Endothelial cell of umbilical vein (primary cell): ENCODE results near the gene PPM1N. TPM values are rescaled to one million over a fixed set of nuclear protein-coding genes. Genes with fewer than 3 reads are reported as not detected.

Source experiments
- BruUV-seq: library from RNA; stranded (reverse); fragments of 400-500 nt; replicated peaks from 2 replicates; lab custom pipeline; 2021; lab: Mats Ljungman, UMichigan
- CTCF ChIA-PET: fragments of 300-600, 350-600 bp; sonication (Branson Sonifier 250); formaldehyde crosslinking; loops from one replicate; lab custom pipeline; 2021; ENCODE audit warnings: antibody characterized with exemption, inconsistent platforms; lab: Charles Lee
- POLR2A ChIA-PET: fragments of 300-600, 350-600 bp; sonication (Branson Sonifier 250); formaldehyde crosslinking; loops from one replicate; lab custom pipeline; 2021; ENCODE audit warnings: antibody characterized with exemption, inconsistent platforms; lab: Charles Lee
- DNase-seq: peaks from one replicate; pipeline ENCODE4 v3.0.0-alpha.2; 2011; ENCODE audit warnings: low read depth, low spot score
- FAIRE-seq: peaks from 2 replicates; lab custom pipeline; 2011; peaks lifted over from hg19 to GRCh38; lab: Jason Lieb, UNC
- H2AFZ ChIP-seq: 2 replicates; pipeline ENCODE4 v1.6.0; 2012; ENCODE audit warnings: low read depth, low read length, control low read depth, inconsistent platforms
- H3K27ac ChIP-seq: 2 replicates; pipeline ENCODE4 v1.5.1; 2011; ENCODE audit warnings: low read depth, mild to moderate bottlenecking, control low read depth, low read length, moderate library complexity; ENCODE audit not compliant: insufficient read depth
- H3K27me3 ChIP-seq, 2 experiments: 2 replicates each; pipeline versions ENCODE4 v1.6.0 to v1.6.1; 2011; ENCODE audit warnings: low read length in 2 of 2, mixed read lengths in 1 of 2; ENCODE audit not compliant: control insufficient read depth in 2 of 2, insufficient read depth in 2 of 2
- H3K36me3 ChIP-seq, 2 experiments: 2 replicates in 1 of 2; 3 replicates in 1 of 2; pipeline ENCODE4 v1.5.1; 2011; ENCODE audit warnings: low read length in 2 of 2, mild to moderate bottlenecking in 1 of 2, moderate library complexity in 1 of 2; ENCODE audit not compliant: control insufficient read depth in 2 of 2, insufficient read depth in 2 of 2; ENCODE audit errors: extremely low read depth in 1 of 2
- H3K4me1 ChIP-seq: 3 replicates; pipeline ENCODE4 v1.5.1; 2011; ENCODE audit warnings: mild to moderate bottlenecking, low read length; ENCODE audit not compliant: control insufficient read depth, insufficient read depth; ENCODE audit errors: extremely low read depth
- H3K4me2 ChIP-seq: 2 replicates; pipeline ENCODE4 v1.6.1; 2011; ENCODE audit warnings: low read length, control low read depth, mixed read lengths; ENCODE audit not compliant: insufficient read depth
- H3K4me3 ChIP-seq, 3 experiments: fragments of 200-600 bp in 1 of 3; sonication (generic), shearing (Covaris generic) in 1 of 3; replicated peaks in 1 of 3; 2 replicates each; pipeline ENCODE4 v1.5.1; 2011 to 2016; ENCODE audit warnings: control low read depth in 3 of 3, low read length in 3 of 3, mild to moderate bottlenecking in 2 of 3, inconsistent platforms in 1 of 3, low read depth in 1 of 3, moderate library complexity in 1 of 3; ENCODE audit not compliant: insufficient read depth in 1 of 3
- H3K79me2 ChIP-seq: 2 replicates; pipeline ENCODE4 v1.6.0; 2012; ENCODE audit warnings: low read length, inconsistent platforms; ENCODE audit not compliant: control insufficient read depth, insufficient read depth
- H3K9ac ChIP-seq: replicated peaks from 2 replicates; pipeline ENCODE3; 2011; ENCODE audit warnings: low read length, control low read depth; ENCODE audit not compliant: insufficient read depth; ENCODE audit errors: extremely low read depth
- H3K9me1 ChIP-seq: replicated peaks from 3 replicates; pipeline ENCODE4 v1.6.0; 2011; ENCODE audit warnings: mild to moderate bottlenecking, low read length; ENCODE audit not compliant: control insufficient read depth, insufficient read depth; ENCODE audit errors: extremely low read depth
- H3K9me3 ChIP-seq: replicated peaks from 2 replicates; pipeline ENCODE4 v1.5.1; 2012; ENCODE audit warnings: low read length, inconsistent platforms; ENCODE audit not compliant: control insufficient read depth, insufficient read depth
- H4K20me1 ChIP-seq: replicated peaks from 2 replicates; pipeline ENCODE3; 2011; ENCODE audit warnings: mild to moderate bottlenecking, low read length; ENCODE audit not compliant: control insufficient read depth, insufficient read depth; ENCODE audit errors: extremely low read depth
- CTCF ChIP-seq, 2 donors: IDR thresholded peaks; 1 replicate in 1 of 2; 2 replicates in 1 of 2; pipeline ENCODE4 v1.5.1; 2011; ENCODE audit warnings: low read length in 2 of 2, mild to moderate bottlenecking in 2 of 2, moderate library complexity in 2 of 2, control low read depth in 1 of 2, inconsistent platforms in 1 of 2, low read depth in 1 of 2; ENCODE audit not compliant: insufficient read depth in 1 of 2; ENCODE audit errors: extremely low read depth in 1 of 2
- EZH2 ChIP-seq: IDR thresholded peaks from 2 replicates; pipeline ENCODE4 v1.6.1; 2012; ENCODE audit warnings: borderline replicate concordance, low read depth, mild to moderate bottlenecking, moderate library complexity, low read length, inconsistent platforms; ENCODE audit not compliant: severe bottlenecking
- FOS ChIP-seq: IDR thresholded peaks from 2 replicates; pipeline ENCODE4 v1.6.1; 2011; ENCODE audit warnings: mild to moderate bottlenecking, low read length, moderate library complexity, borderline replicate concordance; ENCODE audit not compliant: insufficient read depth
- GATA2 ChIP-seq: IDR thresholded peaks from 2 replicates; pipeline ENCODE4 v1.7.0; 2011; ENCODE audit warnings: low read depth, mild to moderate bottlenecking, moderate library complexity, mixed read lengths, low read length; ENCODE audit not compliant: insufficient read length, insufficient read depth
- JUN ChIP-seq: IDR thresholded peaks from 2 replicates; pipeline ENCODE4 v1.6.1; 2011; ENCODE audit warnings: borderline replicate concordance, low read depth; ENCODE audit not compliant: insufficient read length, insufficient read depth
- MAX ChIP-seq: IDR thresholded peaks from 2 replicates; pipeline ENCODE4 v1.6.1; 2011; ENCODE audit not compliant: insufficient read depth, insufficient read length
- MYC ChIP-seq: IDR thresholded peaks from one replicate; pipeline ENCODE4 v1.6.1; 2011; ENCODE audit warnings: mild to moderate bottlenecking, low read depth, low read length
- POLR2A ChIP-seq: IDR thresholded peaks from 2 replicates; pipeline ENCODE4 v1.6.1; 2012; ENCODE audit warnings: low read depth, mild to moderate bottlenecking, control low read depth, low read length
- POLR2AphosphoS5 ChIP-seq: IDR thresholded peaks from 2 replicates; pipeline ENCODE4 v1.6.1; 2012; ENCODE audit warnings: low read depth, mild to moderate bottlenecking, control low read depth, low read length, moderate library complexity; ENCODE audit not compliant: insufficient read depth
- dilution Hi-C: fragments of 300-500 bp; cut with MboI; formaldehyde crosslinking; loops from one replicate; pipeline ENCODE4 v1.15.0; 2019; ENCODE audit warnings: low sequenced_read_pairs; ENCODE audit not compliant: extremely low pct_ligation_motif_present
- intact Hi-C: fragments of 100-400 bp; cut with micrococcal nuclease; formaldehyde crosslinking; loops from one replicate; pipeline ENCODE4 v1.10.0; 2022
- polyA plus RNA-seq, 4 experiments: library from polyadenylated mRNA; depleted of rRNA in 3 of 4; stranded (reverse) in 3 of 4; unstranded in 1 of 4; fragments of >200 nt; gene quantifications; 2 replicates each; pipeline versions ENCODE4 v1.2.1 to v1.2.3, GENCODE V29; 2011 to 2012; ENCODE audit warnings: missing spikeins in 1 of 4
- total RNA-seq: library from RNA; stranded (reverse); gene quantifications from 2 replicates; pipeline ENCODE4 v1.2.3, GENCODE V29; 2021

PPM1N gene
- total and polyA plus RNA-seq, 2 donors (not counting 3 experiments of a cell fraction or from before 2014, with no cell fraction given): 0.40 to 0.48 TPM

GRCh38 chr19:45484273-45484945 is 13.8 kb upstream of the PPM1N start:
- TF ChIP-seq JUN: no peak
- TF ChIP-seq CTCF (IDR thresholded peaks at IDR 0.05; ENCODE audit: extremely low read depth in 1 of 2, insufficient read depth in 1 of 2, low read depth in 1 of 2, low read length in 2 of 2): no peak
- no peak for TF ChIP-seq MYC
- TF ChIP-seq POLR2AphosphoS5: no peak
- TF ChIP-seq MAX: no peak
- TF ChIP-seq EZH2: no peak
- no peak for TF ChIP-seq POLR2A
- TF ChIP-seq FOS: no peak
- TF ChIP-seq GATA2: no peak
- no peak overlapping the region for H2AFZ ChIP-seq

More at GRCh38 chr19:45484273-45484945, 13.8 kb upstream of the PPM1N start:
- no peaks in the 10 kb centered on the region for H3K27me3 ChIP-seq
- H3K4me1 ChIP-seq: no peaks in the 10 kb centered on the region
- H3K27ac ChIP-seq: no peak overlapping the region
- POLR2A ChIA-PET: no interaction called here
- DNase-seq (no peak), FAIRE-seq (no peak)
- H3K79me2 ChIP-seq: no peaks in the 10 kb centered on the region
- H3K9me1 ChIP-seq: no peaks in the 10 kb centered on the region
- no peak overlapping the region for H3K4me3 ChIP-seq
- CTCF ChIA-PET: interaction anchor here (0.6 to 3.1 kb wide), 22 partner anchors 11 to 208 kb away, joined by 3 to 132 read pairs (median 7); partner anchors contain the start of genes ERCC1, FOSB, OPA3 and PPP1R13L
- H4K20me1 ChIP-seq: no peaks in the 10 kb centered on the region
- no peaks in the 10 kb centered on the region for H3K36me3 ChIP-seq
- intact Hi-C loops: loop anchor here (2.0 kb wide), 1 partner anchor 22 kb away; the partner anchor contains the start of gene VASP
- no peak overlapping the region for H3K9ac ChIP-seq
- dilution Hi-C loops: no loop called here
- no peaks in the 10 kb centered on the region for H3K9me3 ChIP-seq
- no TSS peak for BruUV-seq
- H3K4me2 ChIP-seq: no peak overlapping the region
